Heart right ventricle (tissue), 16 donors: ENCODE results near the gene ZNF219. TPM values are rescaled to one million over a fixed set of nuclear protein-coding genes. Genes with fewer than 3 reads are reported as not detected.

Experiments used
- ATAC-seq, 8 donors: fragments of 200-7000 bp; cut with Tn5 transposase; one replicate each; pipeline ENCODE4 v1.9.1; 2020; ENCODE audit warnings: mild to moderate bottlenecking in 8 of 8, moderate library complexity in 8 of 8, moderate number of reproducible peaks in 1 of 8
- DNase-seq, 2 donors: peaks; one replicate each; pipeline ENCODE4 v3.0.0-alpha.2; 2020
- H3K27ac ChIP-seq, 10 donors: fragments of 200-600 bp; sonication (generic) in 2 of 10; one replicate each; pipeline versions ENCODE4 v1.5.0 to v1.8.0; 2020 to 2022; ENCODE audit warnings: mild to moderate bottlenecking in 3 of 10
- H3K27me3 ChIP-seq, 7 donors: fragments of 200-600 bp; one replicate each; pipeline ENCODE4 v1.8.0; 2021 to 2022; ENCODE audit warnings: mild to moderate bottlenecking in 2 of 7
- H3K36me3 ChIP-seq, 9 donors: fragments of 200-600 bp; sonication (generic) in 1 of 9; one replicate each; pipeline versions ENCODE4 v1.5.0 to v1.8.0; 2020 to 2022; ENCODE audit warnings: mild to moderate bottlenecking in 2 of 9
- H3K4me1 ChIP-seq, 9 donors: fragments of 200-600 bp; sonication (generic) in 1 of 9; one replicate each; pipeline versions ENCODE4 v1.5.0 to v1.8.0; 2020 to 2022; ENCODE audit warnings: mild to moderate bottlenecking in 4 of 9
- H3K4me3 ChIP-seq, 10 donors: fragments of 200-600 bp; sonication (generic) in 2 of 10; one replicate each; pipeline versions ENCODE4 v1.5.0 to v1.8.0; 2020 to 2022; ENCODE audit warnings: mild to moderate bottlenecking in 7 of 10, moderate library complexity in 2 of 10
- H3K9me3 ChIP-seq, 11 donors: fragments of 200-600 bp in 10 of 11; sonication (generic) in 2 of 11; one replicate each; pipeline versions ENCODE4 v1.5.0 to v1.8.0; 2013 to 2022; ENCODE audit warnings: mild to moderate bottlenecking in 2 of 11, control low read depth in 1 of 11, moderate library complexity in 1 of 11
- CTCF ChIP-seq, 9 donors: fragments of 200-600 bp; sonication (generic) in 2 of 9; IDR thresholded peaks; one replicate each; pipeline versions ENCODE4 v1.5.0 to v1.8.0; 2021 to 2022; ENCODE audit warnings: antibody characterized with exemption in 9 of 9, mild to moderate bottlenecking in 5 of 9, moderate library complexity in 1 of 9
- WGBS, 2 donors: extraction: QIAGEN DNeasy Blood & Tissue Kit; methylation state at CpG; one replicate each; pipeline ENCODE4 v1.1.7; 2013; ENCODE audit warnings: inconsistent platforms in 1 of 2; 5-methylcytosine and 5-hydroxymethylcytosine counted together
- intact Hi-C, 10 donors: fragments of 100-400 bp; cut with DNase I; formaldehyde crosslinking; loops; one replicate each; pipeline versions ENCODE4 v1.11.1 to v1.14.2; 2022
- polyA plus RNA-seq, 2 donors: library from polyadenylated mRNA; stranded (reverse); fragments of 200-250 nt; gene quantifications; one replicate each; pipeline ENCODE4 v1.2.3, GENCODE V29; 2013
- total RNA-seq, 10 donors: library from RNA; stranded (reverse); fragmentation: NEBNext Ultra II Directional in 3 of 10; extraction: Animal tissue kit (Norgen Biotek cat#: 25700) in 3 of 10; gene quantifications; one replicate each; pipeline versions ENCODE4 v1.2.1 to v1.2.4, GENCODE V29; 2021 to 2023
- donor health status: Arrhythmogenic right ventricular cardiomyopathy.
- donor health status: ischemic (EF 13 %, LVEDD 7.1; RV severe dilation, severe dysfunction).
- donor health status: healthy with polysubstance abuse.
- donor health status: DM: no; HTN: yes; CAD: no.
- donor health status: DM: no; HTN: no; CAD: no.
- donor health status: ischemic (EF 25% LVEDD 6.9; RV normal size, moderate dysfunction).
- donor health status: ischemic (EF 25% LVEDD 5.7; RV mildly dilated, moderate dysfunction).
- donor health status: healthy.
- donor health status: DM: yes; HTN: yes; CAD: no.
- donor health status: Ischemic cardiomyopathy.
- donor health status: ischemic (EF 35%, LVEDD 5.7; RV mildly dilated, moderate dysfunction).
- donor health status: nonischemic (EF 11% LVEDD 7.7; RV severe dilation, severe dysfunction).
- donor health status: DM: yes; HTN: yes; CAD: no.
- donor health status: PGD.
- donor health status: ischemic (EF 29% LVEDD 5.4; RV normal size, mild dysfunction).
- donor health status: nonischemic (EF 23%, LVEDD 6.1; RV moderate dilation, normal function).

Gene ZNF219
- total and polyA plus RNA-seq, 12 donors, result 22.1 to 58.4 (median 34.6) TPM

- Histone ChIP-seq H3K27ac (no peak overlapping the region), H3K27me3 (no peaks in the 10 kb centered on the region), H3K4me3 (no peak overlapping the region), H3K4me1 (peaks cover 0 to 9% (median 5%) of the 10 kb centered on the region in 9 donors), H3K36me3 (peaks cover 0 to 98% (median 73%) of the 10 kb centered on the region in 9 donors), H3K9me3 (no peaks in the 10 kb centered on the region)
- WGBS, 2 donors, result 79% methylated on average over 2 of the region's 2 CpGs
- no peak for TF ChIP-seq CTCF (IDR thresholded peaks at IDR 0.05)
- DNase-seq (no peak), ATAC-seq (no peak)
- intact Hi-C loops, result no loop called here
These were observed 20.8 kb downstream of the ZNF219 start for GRCh38 chr14:21077672-21078071.

GRCh38 chr14:21075719-21076437 lies 22.6 kb downstream of the ZNF219 start:
- TF ChIP-seq CTCF (IDR thresholded peaks at IDR 0.05), result no peak

GRCh38 chr14:21074398-21075272 lies 23.8 kb downstream of the ZNF219 start:
- intact Hi-C loops, result no loop called here
- 90 to 92% methylated on average over 26 of the region's 26 CpGs for WGBS, 2 donors
- TF ChIP-seq CTCF (IDR thresholded peaks at IDR 0.05), result no peak
- DNase-seq (no peak), ATAC-seq (no peak)
- H3K27me3 ChIP-seq, result peaks cover 0 to 3% (median 0%) of the 10 kb centered on the region in 7 donors
- H3K4me3 ChIP-seq, result no peak overlapping the region
- H3K36me3 ChIP-seq, result peaks cover 0 to 70% (median 48%) of the 10 kb centered on the region in 9 donors
- peak overlapping the region in 2 of 10 donors; percentile 26 to 43 for H3K27ac ChIP-seq
- H3K9me3 ChIP-seq, result no peaks in the 10 kb centered on the region
- H3K4me1 ChIP-seq, result peaks cover 0 to 30% (median 19%) of the 10 kb centered on the region in 9 donors

More at GRCh38 chr14:21075719-21076437, 22.6 kb downstream of the ZNF219 start:
- Histone ChIP-seq H3K4me3 (no peak overlapping the region), H3K27me3 (no peaks in the 10 kb centered on the region), H3K4me1 (peaks cover 0 to 27% (median 17%) of the 10 kb centered on the region in 9 donors), H3K9me3 (no peaks in the 10 kb centered on the region), H3K36me3 (peaks cover 0 to 80% (median 55%) of the 10 kb centered on the region in 9 donors), H3K27ac (no peak overlapping the region)
- DNase-seq (no peak), ATAC-seq (no peak)
- intact Hi-C loops, result no loop called here
- 88 to 89% methylated on average over 9 of the region's 9 CpGs for WGBS, 2 donors

GRCh38 chr14:21073921-21074320 lies 24.5 kb downstream of the ZNF219 start:
- peaks cover 1 to 37% (median 26%) of the 10 kb centered on the region in 9 donors for H3K4me1 ChIP-seq
- intact Hi-C loops, result no loop called here

More at GRCh38 chr14:21073921-21074320, 24.5 kb downstream of the ZNF219 start:
- no peak for TF ChIP-seq CTCF (IDR thresholded peaks at IDR 0.05)
- 92 to 95% methylated on average over 9 of the region's 9 CpGs for WGBS, 2 donors
- Histone ChIP-seq H3K36me3 (peaks cover 0 to 63% (median 41%) of the 10 kb centered on the region in 9 donors), H3K9me3 (no peaks in the 10 kb centered on the region), H3K4me3 (no peak overlapping the region), H3K27ac (peak overlapping the region in 1 of 10 donors; percentile 26), H3K27me3 (peaks cover 0 to 10% (median 0%) of the 10 kb centered on the region in 7 donors)
- ATAC-seq (no peak), DNase-seq (no peak)
